ENCODE measurements around the gene HOMER3.
A peak's percentile ranks its signal among the peaks of the same experiment; 100 is the strongest.

HOMER3 gene

GRCh38 chr19:18933297-18933696 is 7.7 kb downstream of the HOMER3 start:
- DNase-seq (ENCODE audit: insufficient read length) (no peak), FAIRE-seq (no peak)
- no peak for TF ChIP-seq TAF1 (IDR thresholded peaks at IDR 0.05; ENCODE audit: borderline replicate concordance, low read depth, low read length)
- no peak for TF ChIP-seq POLR2AphosphoS5 (IDR thresholded peaks at IDR 0.05; ENCODE audit: low read depth, low read length)
- TF ChIP-seq POLR2A (IDR thresholded peaks at IDR 0.05; ENCODE audit: low read depth, low read length) = no peak

- DNase-seq (ENCODE audit: insufficient read length) (peak; percentile 89), FAIRE-seq (peak; percentile 60)
- TF ChIP-seq TAF1 (IDR thresholded peaks at IDR 0.05; ENCODE audit: borderline replicate concordance, low read depth, low read length) (no peak), POLR2A (IDR thresholded peaks at IDR 0.05; ENCODE audit: low read depth, low read length) (no peak), POLR2AphosphoS5 (IDR thresholded peaks at IDR 0.05; ENCODE audit: low read depth, low read length) (no peak)
Measured at GRCh38 chr19:18932216-18932841, 8.7 kb downstream of the HOMER3 start.

- no peak for DNase-seq (ENCODE audit: insufficient read length)
- TF ChIP-seq POLR2A (IDR thresholded peaks at IDR 0.05; ENCODE audit: low read depth, low read length) (no peak), TAF1 (IDR thresholded peaks at IDR 0.05; ENCODE audit: borderline replicate concordance, low read depth, low read length) (no peak), POLR2AphosphoS5 (IDR thresholded peaks at IDR 0.05; ENCODE audit: low read depth, low read length) (no peak)
- no peak for FAIRE-seq
Measured at GRCh38 chr19:18931316-18932162, 9.5 kb downstream of the HOMER3 start.

GRCh38 chr19:18929311-18929710 is 11.7 kb downstream of the HOMER3 start:
- TF ChIP-seq TAF1 (IDR thresholded peaks at IDR 0.05; ENCODE audit: borderline replicate concordance, low read depth, low read length) = no peak
- peak; percentile 34; the same call in 1 of the 2 replicates for TF ChIP-seq POLR2AphosphoS5 (IDR thresholded peaks at IDR 0.05; ENCODE audit: low read depth, low read length)
- no peak for TF ChIP-seq POLR2A (IDR thresholded peaks at IDR 0.05; ENCODE audit: low read depth, low read length)
- FAIRE-seq = no peak
- no peak for DNase-seq (ENCODE audit: insufficient read length)

GRCh38 chr19:18928018-18928805 is 12.8 kb downstream of the HOMER3 start:
- FAIRE-seq = no peak
- no peak for DNase-seq (ENCODE audit: insufficient read length)
- no peak for TF ChIP-seq POLR2A (IDR thresholded peaks at IDR 0.05; ENCODE audit: low read depth, low read length)
- TF ChIP-seq TAF1 (IDR thresholded peaks at IDR 0.05; ENCODE audit: borderline replicate concordance, low read depth, low read length) = no peak
- no peak for TF ChIP-seq POLR2AphosphoS5 (IDR thresholded peaks at IDR 0.05; ENCODE audit: low read depth, low read length)

- TF ChIP-seq POLR2A (IDR thresholded peaks at IDR 0.05; ENCODE audit: low read depth, low read length) (no peak), TAF1 (IDR thresholded peaks at IDR 0.05; ENCODE audit: borderline replicate concordance, low read depth, low read length) (no peak), POLR2AphosphoS5 (IDR thresholded peaks at IDR 0.05; ENCODE audit: low read depth, low read length) (no peak)
- DNase-seq (ENCODE audit: insufficient read length) (no peak), FAIRE-seq (no peak)
Measured at GRCh38 chr19:18924684-18925213, 16.3 kb downstream of the HOMER3 start.

- FAIRE-seq = no peak
- TF ChIP-seq POLR2A (IDR thresholded peaks at IDR 0.05; ENCODE audit: low read depth, low read length) (no peak), POLR2AphosphoS5 (IDR thresholded peaks at IDR 0.05; ENCODE audit: low read depth, low read length) (no peak)
- DNase-seq (ENCODE audit: insufficient read length) = no peak
Measured at GRCh38 chr19:18922228-18922985, 18.6 kb downstream of the HOMER3 start.

GRCh38 chr19:18921593-18921992 is 19.4 kb downstream of the HOMER3 start:
- FAIRE-seq (no peak), DNase-seq (ENCODE audit: insufficient read length) (no peak)
- no peak for TF ChIP-seq TAF1 (IDR thresholded peaks at IDR 0.05; ENCODE audit: borderline replicate concordance, low read depth, low read length)
- TF ChIP-seq POLR2A (IDR thresholded peaks at IDR 0.05; ENCODE audit: low read depth, low read length) = no peak
- no peak for TF ChIP-seq POLR2AphosphoS5 (IDR thresholded peaks at IDR 0.05; ENCODE audit: low read depth, low read length)

GRCh38 chr19:18920400-18920799 is 20.6 kb downstream of the HOMER3 start:
- no peak for TF ChIP-seq POLR2A (IDR thresholded peaks at IDR 0.05; ENCODE audit: low read depth, low read length)
- no peak for TF ChIP-seq TAF1 (IDR thresholded peaks at IDR 0.05; ENCODE audit: borderline replicate concordance, low read depth, low read length)
- TF ChIP-seq POLR2AphosphoS5 (IDR thresholded peaks at IDR 0.05; ENCODE audit: low read depth, low read length) = no peak
- DNase-seq (ENCODE audit: insufficient read length) = no peak
- no peak for FAIRE-seq

- DNase-seq (ENCODE audit: insufficient read length) (no peak), FAIRE-seq (no peak)
Measured at GRCh38 chr19:18919900-18920214, 21.2 kb downstream of the HOMER3 start.

More at GRCh38 chr19:18919900-18920214, 21.2 kb downstream of the HOMER3 start:
- TF ChIP-seq POLR2A (IDR thresholded peaks at IDR 0.05; ENCODE audit: low read depth, low read length) (no peak), TAF1 (IDR thresholded peaks at IDR 0.05; ENCODE audit: borderline replicate concordance, low read depth, low read length) (no peak), POLR2AphosphoS5 (IDR thresholded peaks at IDR 0.05; ENCODE audit: low read depth, low read length) (no peak)
